Measurements from ENCODE around the gene GJA3.

GJA3 gene

GRCh38 chr13:20160306-20161274, at the start of gene GJA3:
Gene GJA3 (minus strand): TSS chr13:20161052. CDS start chr13:20143288, 17,764 bp downstream.
- H2AFZ ChIP-seq (ENCODE audit: low read depth, low read length): peak within 1 kb of the TSS; percentile 39

GRCh38 chr13:20209948-20210347, 49.1 kb upstream of the GJA3 start:
- H3K27me3 ChIP-seq (ENCODE audit: insufficient read depth, low read length, poor library complexity): no peaks in the 10 kb centered on the region
- no peaks in the 10 kb centered on the region for H3K36me3 ChIP-seq (ENCODE audit: insufficient read depth, low read length)
- DNase-seq (no peak), ATAC-seq (ENCODE audit: insufficient read depth, low read depth) (no peak)
- no peak overlapping the region for H3K4me2 ChIP-seq (ENCODE audit: insufficient read depth, low read length)
- H3K27ac ChIP-seq (ENCODE audit: low read length): no peak overlapping the region
- H2AFZ ChIP-seq (ENCODE audit: low read depth, low read length): no peak overlapping the region
- no peak overlapping the region for H3K4me3 ChIP-seq (ENCODE audit: low read depth in 1 of 2, low read length in 2 of 2)
- no peak for TF ChIP-seq CTCF (IDR thresholded peaks at IDR 0.05; ENCODE audit: borderline replicate concordance, extremely low read depth, low read length, poor library complexity, severe bottlenecking)
- no peak for TF ChIP-seq EZH2 (IDR thresholded peaks at IDR 0.05; ENCODE audit: borderline replicate concordance, low read depth, low read length, severe bottlenecking)
- no peaks in the 10 kb centered on the region for H3K9me3 ChIP-seq (ENCODE audit: insufficient read depth, low read length, severe bottlenecking)
- no peaks in the 10 kb centered on the region for H4K20me1 ChIP-seq (ENCODE audit: insufficient read depth, low read length)
- H3K4me1 ChIP-seq (ENCODE audit: insufficient read depth, low read length): 0 out of 2 replicates have a peak, but pooled peaks cover 2% of the 10 kb centered on the region
- H3K79me2 ChIP-seq (ENCODE audit: insufficient read depth, low read length): no peaks in the 10 kb centered on the region
- no peak overlapping the region for H3K9ac ChIP-seq (ENCODE audit: low read depth, low read length)

More at GRCh38 chr13:20160306-20161274, at the start of gene GJA3:
- peak within 1 kb of the TSS in 1 of 2 experiments; percentile 34; a peak in 1 of 4 replicates for H3K4me3 ChIP-seq (ENCODE audit: low read depth in 1 of 2, low read length in 2 of 2)
- H4K20me1 ChIP-seq (ENCODE audit: insufficient read depth, low read length): no peaks in the 10 kb centered on the region
- H3K36me3 ChIP-seq (ENCODE audit: insufficient read depth, low read length): no peaks in the 10 kb centered on the region
- no peak within 1 kb of the TSS for H3K9ac ChIP-seq (ENCODE audit: low read depth, low read length)
- ATAC-seq (ENCODE audit: insufficient read depth, low read depth): peak; percentile 63
- TF ChIP-seq EZH2 (IDR thresholded peaks at IDR 0.05; ENCODE audit: borderline replicate concordance, low read depth, low read length, severe bottlenecking) (peak; percentile 24), CTCF (IDR thresholded peaks at IDR 0.05; ENCODE audit: borderline replicate concordance, extremely low read depth, low read length, poor library complexity, severe bottlenecking) (no peak)
- DNase-seq: peak; percentile 36
- peak within 1 kb of the TSS; percentile 46 for H3K4me2 ChIP-seq (ENCODE audit: insufficient read depth, low read length)
- H3K9me3 ChIP-seq (ENCODE audit: insufficient read depth, low read length, severe bottlenecking): no peaks in the 10 kb centered on the region
- H3K79me2 ChIP-seq (ENCODE audit: insufficient read depth, low read length): no peaks in the 10 kb centered on the region
- no peak within 1 kb of the TSS for H3K27ac ChIP-seq (ENCODE audit: low read length)
- H3K4me1 ChIP-seq (ENCODE audit: insufficient read depth, low read length): peaks cover 15% of the 10 kb centered on the region; the same call in 1 of the 2 replicates
- peaks cover 45% of the 10 kb centered on the region for H3K27me3 ChIP-seq (ENCODE audit: insufficient read depth, low read length, poor library complexity)

- H3K36me3 ChIP-seq (ENCODE audit: insufficient read depth, low read length): no peaks in the 10 kb centered on the region
Measured at GRCh38 chr13:20206698-20207235, 45.9 kb upstream of the GJA3 start.

More at GRCh38 chr13:20206698-20207235, 45.9 kb upstream of the GJA3 start:
- DNase-seq: peak; percentile 46
- Histone ChIP-seq H3K27me3 (ENCODE audit: insufficient read depth, low read length, poor library complexity) (no peaks in the 10 kb centered on the region), H3K4me3 (ENCODE audit: low read depth in 1 of 2, low read length in 2 of 2) (no peak overlapping the region), H4K20me1 (ENCODE audit: insufficient read depth, low read length) (no peaks in the 10 kb centered on the region), H3K4me2 (ENCODE audit: insufficient read depth, low read length) (no peak overlapping the region), H3K9ac (ENCODE audit: low read depth, low read length) (no peak overlapping the region), H3K79me2 (ENCODE audit: insufficient read depth, low read length) (no peaks in the 10 kb centered on the region), H3K4me1 (ENCODE audit: insufficient read depth, low read length) (0 out of 2 replicates have a peak, but pooled peaks cover 2% of the 10 kb centered on the region), H2AFZ (ENCODE audit: low read depth, low read length) (no peak overlapping the region), H3K9me3 (ENCODE audit: insufficient read depth, low read length, severe bottlenecking) (no peaks in the 10 kb centered on the region), H3K27ac (ENCODE audit: low read length) (no peak overlapping the region)
- TF ChIP-seq EZH2 (IDR thresholded peaks at IDR 0.05; ENCODE audit: borderline replicate concordance, low read depth, low read length, severe bottlenecking) (no peak), CTCF (IDR thresholded peaks at IDR 0.05; ENCODE audit: borderline replicate concordance, extremely low read depth, low read length, poor library complexity, severe bottlenecking) (no peak)
- ATAC-seq (ENCODE audit: insufficient read depth, low read depth): peak; percentile 82
